Left renal cortex interstitium (tissue), 4 donors: ENCODE results near the gene CD59. TPM values are rescaled to one million over a fixed set of nuclear protein-coding genes. Genes with fewer than 3 reads are reported as not detected.
"Not testable (repeated sequence)": the region's sequence is repeated elsewhere in the genome, so short reads cannot be mapped to it uniquely, and the experiment has no call there.

Experiments used
- DNase-seq, 4 donors: peaks; one replicate each; pipeline ENCODE4 v3.0.0-alpha.2; 2013; ENCODE audit warnings: low read depth in 4 of 4, low spot score in 2 of 4, missing footprints in 1 of 4
- polyA plus RNA-seq, 4 donors: library from polyadenylated mRNA; unstranded; fragments of 120-200 nt; gene quantifications; one replicate each; pipeline ENCODE4 v1.2.1, GENCODE V29; 2013; ENCODE audit not compliant: insufficient read length in 4 of 4

Gene CD59
- polyA plus RNA-seq, 4 donors: 210 to 333 (median 247) TPM

DNA sequence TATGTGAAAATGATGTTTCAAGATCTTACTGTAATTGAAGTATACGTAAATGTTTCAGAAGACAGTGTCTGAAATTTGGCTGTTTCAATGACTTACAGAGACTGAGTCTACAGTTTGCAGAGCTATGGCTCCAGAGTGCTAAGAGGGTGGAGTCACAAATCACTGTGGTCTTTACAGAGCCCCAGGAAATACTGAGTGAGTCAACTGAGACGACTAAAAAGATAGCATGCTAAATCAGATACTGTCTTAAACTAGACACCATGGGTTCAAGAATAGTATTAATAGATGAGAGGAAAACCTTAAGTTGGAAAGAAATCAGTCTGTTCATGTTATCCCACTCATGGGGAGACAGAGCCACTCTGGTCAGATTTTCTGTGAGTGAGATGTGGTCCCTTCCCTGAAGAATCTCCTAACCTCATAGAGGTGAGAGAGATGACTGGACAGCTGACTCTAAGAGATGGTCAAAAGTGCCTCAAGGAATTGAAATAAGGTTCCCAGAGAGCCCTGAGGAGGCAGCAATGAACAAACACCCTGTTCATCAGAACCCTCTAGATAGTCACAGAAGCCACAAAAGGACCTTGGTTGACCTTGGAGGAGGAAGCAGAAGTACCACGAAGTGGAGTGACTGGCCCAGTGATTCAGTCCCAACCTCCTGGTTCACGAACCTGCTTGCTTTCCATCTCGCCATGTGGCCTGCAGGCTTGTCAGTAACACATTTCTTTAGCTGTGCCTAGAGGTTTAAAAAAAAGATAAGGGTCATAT lies 65.8 kb downstream of the CD59 start:
- no peak for DNase-seq

DNA sequence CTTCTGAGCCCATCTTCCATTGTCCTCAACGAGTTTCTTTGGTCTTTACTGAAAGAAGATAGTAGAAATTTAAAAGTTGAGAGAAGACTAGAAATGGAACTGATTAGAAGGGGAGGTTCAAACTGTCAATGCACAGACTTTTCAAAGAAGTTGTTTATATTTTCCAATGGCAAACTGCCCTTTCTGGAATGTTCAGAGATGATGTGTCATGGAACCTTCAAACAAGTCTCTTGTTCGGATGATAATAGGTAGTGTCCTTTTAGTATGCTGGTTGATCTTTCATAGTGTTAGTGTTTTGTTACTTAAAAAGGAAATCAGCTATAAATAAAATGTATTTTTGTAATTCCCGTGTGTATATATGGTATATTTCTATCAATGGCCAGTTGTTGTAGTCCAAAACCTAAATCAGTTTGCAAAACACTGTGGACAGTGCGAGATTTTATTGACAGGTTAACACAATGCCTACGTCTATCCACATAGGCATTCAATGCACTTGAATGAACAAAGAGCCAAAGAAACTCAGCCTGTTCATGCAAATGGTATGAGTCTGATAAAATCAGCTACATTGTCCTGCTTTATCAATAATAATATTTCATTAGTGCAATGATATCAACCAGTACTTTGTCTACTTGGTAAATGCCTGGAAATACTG lies 66.5 kb downstream of the CD59 start:
- no peak for DNase-seq

GRCh38 chr11:33668951-33669596 lies 67.1 kb downstream of the CD59 start:
- DNase-seq: no peak

DNA sequence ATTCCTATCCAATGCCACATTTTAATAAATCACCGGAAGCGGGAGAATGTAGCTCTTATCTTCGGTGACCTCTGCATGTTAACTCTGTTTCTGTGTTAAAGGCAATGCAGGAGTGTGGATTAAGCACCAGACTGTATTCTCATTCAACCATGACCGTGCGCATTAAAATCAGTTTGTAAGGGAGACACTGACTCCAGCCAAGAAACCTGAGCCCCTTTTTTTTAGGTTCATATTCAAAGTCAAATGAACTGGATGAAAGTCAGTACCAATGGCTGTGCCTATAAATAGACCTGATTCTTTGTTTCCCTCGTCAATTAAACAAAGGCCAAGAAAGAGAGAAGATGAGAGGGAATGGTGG lies 67.8 kb downstream of the CD59 start:
- no peak for DNase-seq

GRCh38 chr11:33667819-33668467 lies 68.3 kb downstream of the CD59 start:
- no peak for DNase-seq

DNA sequence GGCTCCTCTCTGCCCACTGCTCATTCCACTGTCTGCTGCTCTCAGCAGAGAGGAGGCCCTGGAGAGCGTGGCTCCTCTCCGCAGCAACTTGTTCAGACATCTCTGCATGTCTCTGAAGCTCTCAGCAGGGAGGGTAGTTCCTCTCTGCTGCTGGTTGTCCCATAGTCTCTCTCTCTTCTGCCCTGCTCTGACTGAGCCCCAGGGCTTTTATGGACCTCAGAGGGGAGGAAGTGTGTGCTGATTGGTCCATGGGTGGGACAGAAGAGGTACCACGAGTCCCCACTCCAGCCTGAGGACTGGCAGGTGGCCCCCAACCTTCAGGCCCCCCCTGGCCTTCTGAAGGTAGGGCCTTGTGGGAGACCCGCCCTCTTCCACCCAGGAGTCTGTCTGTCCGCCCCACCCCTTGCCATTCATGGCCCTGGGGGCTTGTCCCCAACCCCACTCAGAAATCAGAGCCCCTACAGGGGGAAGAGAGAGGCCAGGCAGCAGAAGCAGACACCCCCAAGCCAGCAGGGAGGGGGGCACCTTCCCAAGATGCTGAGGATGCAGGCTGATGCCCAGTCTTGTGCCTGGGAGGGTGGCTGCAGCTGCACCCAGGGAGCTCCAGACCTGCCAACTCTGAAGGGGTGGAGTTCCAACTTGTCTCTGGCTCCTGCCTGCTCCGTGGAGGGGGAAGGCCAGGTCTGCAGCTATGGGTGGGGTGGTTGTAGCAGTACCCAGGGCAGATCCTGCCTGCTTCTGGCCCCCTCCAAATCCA lies 70.7 kb downstream of the CD59 start:
- no peak for DNase-seq

GRCh38 chr11:33664827-33665226 lies 71.4 kb downstream of the CD59 start:
- DNase-seq: no peak

DNA sequence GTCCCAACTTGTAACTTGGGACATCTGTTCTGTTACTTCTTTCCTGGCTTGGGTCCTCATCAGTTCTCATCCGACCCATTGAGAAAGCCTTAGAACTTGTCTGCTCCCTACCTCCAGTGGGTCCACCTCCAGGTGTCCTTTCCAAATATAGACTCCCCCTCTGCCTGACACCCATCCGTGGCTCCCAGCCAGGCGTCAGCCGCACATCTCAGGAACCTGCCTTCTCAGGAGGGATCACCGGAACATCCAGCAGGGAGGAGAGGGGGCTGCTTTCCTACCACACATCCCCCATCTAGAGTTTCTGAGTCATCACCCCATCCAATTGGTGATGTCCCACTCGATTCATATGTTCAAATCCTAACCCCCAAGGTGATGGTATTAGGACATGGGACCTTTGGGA lies 72.1 kb downstream of the CD59 start:
- DNase-seq: no peak

- DNase-seq: no peak
Measured at GRCh38 chr11:33663121-33663520, 73.1 kb downstream of the CD59 start.

DNA sequence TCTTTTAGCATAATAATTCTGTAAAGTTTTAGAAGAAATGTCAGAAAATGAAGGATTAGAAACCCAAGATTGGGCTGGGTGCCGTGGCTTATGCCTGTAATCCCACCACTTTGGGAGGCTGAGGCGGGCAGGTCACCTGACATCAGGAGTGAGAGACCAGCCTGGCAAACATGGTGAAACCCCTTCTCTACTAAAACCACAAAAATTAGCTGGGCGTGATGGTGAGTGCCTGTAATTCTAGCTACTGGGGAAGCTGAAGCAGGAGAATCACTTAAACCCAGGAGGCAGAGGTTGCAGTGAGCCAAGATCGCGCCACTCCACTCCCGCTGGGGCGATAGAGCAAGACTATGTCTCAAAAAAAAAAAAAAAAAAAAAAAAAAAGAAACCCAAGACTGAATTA lies 74.7 kb downstream of the CD59 start:
- not testable (repeated sequence) for DNase-seq

DNA sequence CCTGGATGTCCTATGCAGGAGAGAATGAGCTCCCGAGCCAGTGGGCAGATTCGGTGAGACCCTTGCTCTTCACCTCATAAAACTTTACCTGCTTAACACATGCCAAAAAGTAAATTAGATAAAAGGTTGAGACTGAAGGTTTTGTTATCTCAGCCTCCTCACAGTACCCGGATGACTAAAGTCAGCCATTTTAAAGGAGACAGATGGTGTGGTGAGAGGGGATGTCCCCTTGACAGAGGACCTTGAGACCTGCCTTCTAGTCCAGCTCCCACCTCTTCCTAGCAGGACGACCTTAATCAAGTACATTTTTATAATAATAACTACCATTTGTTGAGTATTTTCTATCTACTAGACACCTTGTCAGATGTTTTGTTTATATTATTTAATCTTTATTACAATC lies 75.3 kb downstream of the CD59 start:
- DNase-seq: no peak

DNA sequence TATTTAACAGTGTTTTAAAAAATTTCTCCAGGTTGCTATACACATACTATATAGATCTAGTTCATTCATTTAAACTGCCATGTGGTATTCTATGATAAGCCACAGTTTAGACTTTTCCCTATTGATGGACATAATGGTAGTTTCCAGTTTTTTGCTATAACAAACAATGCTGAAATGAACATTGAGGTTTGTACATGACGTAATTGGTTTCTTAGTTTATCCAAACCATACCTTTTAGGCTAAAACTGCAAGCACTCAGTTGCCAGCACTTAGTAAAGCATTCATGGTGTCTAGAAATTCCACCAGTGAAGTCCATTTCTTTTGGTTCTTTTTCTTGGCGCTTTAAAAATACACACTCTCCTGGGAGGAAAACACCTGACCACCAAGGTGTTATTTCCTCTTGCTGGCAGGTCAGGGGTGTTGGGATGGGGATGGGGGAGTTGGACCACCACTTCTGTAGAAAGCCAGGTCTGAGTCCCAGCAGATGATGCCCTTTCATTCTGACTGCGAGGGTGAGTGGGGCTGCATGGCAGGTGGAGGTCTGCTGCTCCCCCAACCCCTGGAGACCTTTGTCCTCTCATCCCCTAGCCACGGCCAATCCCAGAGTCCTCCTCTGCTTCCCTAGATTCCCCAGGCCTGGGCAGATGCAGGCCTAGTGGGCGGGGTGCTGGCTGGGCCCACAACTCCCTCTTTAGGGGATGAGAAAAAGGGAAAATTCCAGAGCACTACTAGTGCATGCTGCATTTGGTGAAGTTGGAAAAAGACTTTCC lies 76.7 kb downstream of the CD59 start:
- no peak for DNase-seq

DNA sequence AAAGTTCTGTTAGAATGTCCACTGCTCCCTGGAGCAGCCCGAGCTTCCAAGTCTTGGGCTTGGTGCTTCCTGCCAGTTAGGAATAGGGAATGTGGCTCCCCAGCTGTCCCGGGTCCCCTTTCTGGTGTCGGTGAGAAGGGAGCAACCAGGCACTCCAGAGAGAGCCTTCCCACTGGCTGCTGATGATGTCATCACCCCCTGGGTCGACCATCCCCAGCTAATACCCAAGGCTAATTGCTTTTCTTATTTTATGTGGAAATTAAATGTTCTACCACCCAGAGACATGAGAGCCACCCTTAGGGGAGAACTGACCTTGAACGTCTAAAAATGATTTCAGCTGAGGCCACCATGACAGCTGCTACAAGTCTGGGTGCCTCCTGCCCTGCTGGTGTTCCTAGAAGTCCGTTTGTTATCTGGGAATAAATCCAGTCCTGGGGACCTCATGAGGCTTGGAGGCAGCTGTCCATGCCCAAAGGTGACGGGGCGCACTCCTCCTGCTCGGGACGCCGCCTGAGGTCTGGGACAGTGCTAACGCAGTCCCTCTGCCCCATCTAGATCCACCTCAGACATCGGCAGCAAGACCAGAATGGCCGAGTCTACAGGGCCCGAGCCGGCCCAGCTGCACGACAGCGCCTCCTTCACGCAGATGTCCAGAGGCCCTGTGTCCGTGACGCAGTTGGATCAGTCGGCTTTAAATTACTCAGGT lies 77.9 kb downstream of the CD59 start:
- no peak for DNase-seq

GRCh38 chr11:33657757-33658156 lies 78.5 kb downstream of the CD59 start:
- no peak for DNase-seq

DNA sequence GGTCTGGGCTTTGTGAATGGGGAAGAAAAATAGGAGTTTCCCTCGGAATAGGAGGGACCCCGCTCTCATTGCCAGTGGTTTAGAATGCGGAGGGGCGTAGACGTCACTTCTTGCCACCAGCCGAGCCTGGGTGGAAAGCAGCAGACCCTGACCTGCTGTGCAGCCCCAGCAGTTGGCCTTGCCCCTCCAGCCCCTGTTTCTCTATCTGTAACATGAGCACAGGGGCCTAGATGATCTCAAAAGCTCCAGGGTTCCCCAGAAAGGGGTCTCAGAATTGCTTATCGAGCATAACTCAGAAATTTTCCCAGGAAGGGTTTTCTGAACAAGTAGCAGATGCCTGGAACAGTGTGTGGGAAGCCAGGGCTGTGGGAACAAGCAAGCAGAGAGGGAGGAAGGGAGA lies 79.5 kb downstream of the CD59 start:
- DNase-seq: no peak

DNA sequence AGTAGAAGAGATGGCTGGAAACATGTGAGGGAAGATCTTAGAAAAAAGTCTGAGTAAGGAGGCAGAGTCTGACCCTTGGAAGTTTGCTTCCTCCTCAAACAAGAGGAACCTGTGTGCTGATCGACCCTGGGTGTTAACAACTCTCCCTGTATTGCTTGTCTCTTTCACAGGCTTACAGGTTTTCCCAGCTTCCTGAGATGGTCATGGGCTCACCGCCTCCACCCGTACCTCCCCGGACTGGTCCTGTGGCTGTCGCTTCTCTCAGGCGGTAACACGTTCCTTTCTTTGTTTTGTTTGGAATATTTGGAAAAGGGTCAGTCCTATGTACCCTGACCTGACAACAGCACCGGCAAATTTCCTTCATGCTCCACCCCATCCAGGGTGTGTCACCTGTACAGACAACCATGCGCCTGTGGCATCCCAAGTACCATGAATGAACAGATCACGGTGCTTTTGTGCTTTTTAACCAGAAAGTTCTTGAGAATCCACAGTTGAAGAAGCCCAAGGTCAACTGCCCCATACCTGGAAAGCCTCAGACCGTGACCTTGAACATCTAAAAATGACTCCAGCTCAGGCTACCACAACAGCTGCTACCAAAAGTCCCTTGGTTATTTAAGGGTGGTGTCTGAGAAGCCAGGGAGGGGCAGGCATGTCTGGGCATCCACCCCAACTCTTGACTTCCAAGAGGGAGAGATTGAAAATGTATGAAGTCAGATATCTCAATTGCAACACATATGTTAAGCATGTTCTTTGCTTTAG lies 80.2 kb downstream of the CD59 start:
- DNase-seq: no peak

DNA sequence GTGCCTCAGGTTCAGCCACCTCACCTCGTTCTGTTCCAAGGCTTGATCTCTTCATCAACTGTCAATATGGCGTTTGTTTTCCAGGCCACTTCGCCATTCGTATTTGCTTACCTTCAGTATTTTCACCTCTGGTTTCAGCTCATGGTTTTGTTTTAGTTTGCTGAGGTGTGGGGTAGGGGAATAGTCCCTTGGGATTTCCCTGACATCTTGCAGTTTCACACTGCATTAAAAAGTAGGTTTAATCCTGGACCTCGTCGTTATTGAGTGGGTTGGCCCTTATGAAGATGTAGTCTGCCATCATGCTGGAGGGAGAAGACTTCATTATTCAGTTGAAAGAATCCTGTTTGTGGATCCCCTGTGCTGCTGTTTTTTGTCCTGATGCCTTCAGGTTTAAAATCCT lies 81.6 kb downstream of the CD59 start:
- DNase-seq: no peak
